HepG2 (cell line): Measurements from ENCODE around the gene ABHD12. TPM values are rescaled to one million over a fixed set of nuclear protein-coding genes. Genes with fewer than 3 reads are reported as not detected.

Experiments used
- ATAC-seq: fragments of 200-7000 bp; cut with Tn5 transposase; 3 replicates; pipeline ENCODE4 v1.9.1; 2020; ENCODE audit warnings: mild to moderate bottlenecking, moderate library complexity
- BruUV-seq: library from RNA; stranded (reverse); fragments of 400-500 nt; replicated peaks from 2 replicates; lab custom pipeline; 2021; lab: Mats Ljungman, UMichigan
- CTCF ChIA-PET: fragments of 300-600 bp; formaldehyde crosslinking; extraction: SDS; loops from one replicate; lab custom pipeline; 2021; ENCODE audit warnings: low total read pairs, inconsistent platforms, low intra/inter-chr PET ratio; lab: Yijun Ruan, JAX
- POLR2A ChIA-PET: fragments of 350-600 bp; sonication (Branson Sonifier 250); formaldehyde crosslinking; loops from one replicate; lab custom pipeline; 2020; ENCODE audit warnings: antibody characterized with exemption, inconsistent platforms; lab: Yijun Ruan, JAX
- DNase-seq: peaks from one replicate; pipeline ENCODE4 v3.0.0-alpha.2; 2015; ENCODE audit warnings: low spot score
- FAIRE-seq: peaks from 3 replicates; lab custom pipeline; 2011; peaks lifted over from hg19 to GRCh38; lab: Jason Lieb, UNC
- H2AFZ ChIP-seq: one replicate; pipeline ENCODE4 v1.6.1; 2011; ENCODE audit warnings: low read length, inconsistent platforms
- H3K27ac ChIP-seq: fragments of 300-600 bp; 3 replicates; pipeline ENCODE4 v1.8.0; 2011; ENCODE audit warnings: mixed run types, mild to moderate bottlenecking, mixed read lengths, low read length, inconsistent platforms; ENCODE audit not compliant: insufficient read depth; ENCODE audit errors: extremely low read length
- H3K27me3 ChIP-seq, 2 experiments: fragments of 200-600 bp in 1 of 2; 2 replicates in 1 of 2; 3 replicates in 1 of 2; pipeline versions ENCODE4 v1.6.0 to v1.8.0; 2011; ENCODE audit warnings: low read length in 2 of 2, mild to moderate bottlenecking in 2 of 2, moderate library complexity in 2 of 2, inconsistent platforms in 1 of 2; ENCODE audit not compliant: insufficient read depth in 2 of 2, control insufficient read depth in 1 of 2
- H3K36me3 ChIP-seq, 2 experiments: fragments of 200-600 bp in 1 of 2; replicated peaks in 1 of 2; 2 replicates in 1 of 2; 3 replicates in 1 of 2; pipeline versions ENCODE4 v1.5.1 to v1.8.0; 2011; ENCODE audit warnings: low read length in 2 of 2, inconsistent platforms in 1 of 2; ENCODE audit not compliant: insufficient read depth in 2 of 2, control insufficient read depth in 1 of 2
- H3K4me1 ChIP-seq: 2 replicates; pipeline ENCODE4 v1.5.1; 2012; ENCODE audit warnings: low read length, inconsistent platforms; ENCODE audit not compliant: insufficient read depth
- H3K4me2 ChIP-seq: 2 replicates; pipeline ENCODE4 v1.6.0; 2011; ENCODE audit warnings: low read depth, low read length, inconsistent platforms
- H3K4me3 ChIP-seq, 3 experiments: fragments of 200-600 bp in 1 of 3; sonication (generic), shearing (Covaris generic) in 1 of 3; replicated peaks in 1 of 3; 2 replicates each; pipeline ENCODE4 v1.5.1; 2011 to 2016; ENCODE audit warnings: low read length in 3 of 3, inconsistent platforms in 2 of 3, low read depth in 2 of 3, mild to moderate bottlenecking in 2 of 3, control low read depth in 1 of 3, mixed read lengths in 1 of 3; ENCODE audit not compliant: insufficient read depth in 1 of 3
- H3K79me2 ChIP-seq: one replicate; pipeline ENCODE4 v1.6.1; 2011; ENCODE audit warnings: low read length, inconsistent platforms; ENCODE audit not compliant: insufficient read depth
- H3K9ac ChIP-seq: 2 replicates; pipeline ENCODE4 v1.6.0; 2011; ENCODE audit warnings: mild to moderate bottlenecking, low read depth, low read length, inconsistent platforms; ENCODE audit not compliant: insufficient read depth
- H3K9me3 ChIP-seq: 2 replicates; pipeline ENCODE4 v1.5.1; 2012; ENCODE audit warnings: mild to moderate bottlenecking, low read length
- H4K20me1 ChIP-seq: 2 replicates; pipeline ENCODE4 v1.6.0; 2011; ENCODE audit warnings: inconsistent platforms, mild to moderate bottlenecking, low read length, moderate library complexity; ENCODE audit not compliant: insufficient read depth
- HNRNPK ChIP-seq: fragments of 200-400 bp; formaldehyde crosslinking; IDR thresholded peaks from 2 replicates; pipeline ENCODE4 v1.6.1; 2018; ENCODE audit warnings: low read length, low read depth, moderate library complexity, mild to moderate bottlenecking; ENCODE audit not compliant: poor library complexity, severe bottlenecking
- HOXD1 ChIP-seq: sonication (generic); formaldehyde crosslinking; IDR thresholded peaks from 2 replicates; pipeline ENCODE4 v1.5.0; 2020; ENCODE audit warnings: missing genetic modification reagents
- KLF9 ChIP-seq: IDR thresholded peaks from 2 replicates; pipeline ENCODE4 v1.6.1; 2016; ENCODE audit warnings: low read depth
- LCORL ChIP-seq, 2 experiments: fragments of 450-650 bp in 1 of 2; sonication (generic) in 1 of 2; formaldehyde crosslinking in 1 of 2; IDR thresholded peaks; 2 replicates each; pipeline versions ENCODE4 v1.5.0 to v1.6.1; 2017 to 2020; ENCODE audit warnings: antibody characterized with exemption in 1 of 2, missing genetic modification reagents in 1 of 2
- PPARG ChIP-seq: conservative IDR thresholded peaks from 2 replicates; pipeline ENCODE4 v1.6.1; 2016; ENCODE audit warnings: missing biosample characterization, missing genetic modification reagents
- TBL1XR1 ChIP-seq: fragments of 150-350 bp; IDR thresholded peaks from 2 replicates; pipeline ENCODE4 v1.6.1; 2014; ENCODE audit warnings: borderline replicate concordance, low read length; ENCODE audit not compliant: partially characterized antibody
- ZBTB37 ChIP-seq: sonication (generic); formaldehyde crosslinking; IDR thresholded peaks from 2 replicates; pipeline ENCODE4 v1.4.0; 2020; ENCODE audit warnings: mild to moderate bottlenecking, missing genetic modification reagents
- ZGPAT ChIP-seq: IDR thresholded peaks from 2 replicates; pipeline ENCODE4 v1.6.1; 2016; ENCODE audit warnings: mild to moderate bottlenecking
- ZNF572 ChIP-seq: sonication (generic); formaldehyde crosslinking; IDR thresholded peaks from 2 replicates; pipeline ENCODE4 v1.5.1; 2020; ENCODE audit warnings: mild to moderate bottlenecking, missing genetic modification reagents
- ZNF747 ChIP-seq: sonication (generic); formaldehyde crosslinking; IDR thresholded peaks from 2 replicates; pipeline ENCODE4 v1.8.1; 2023; ENCODE audit warnings: missing genetic modification reagents, mild to moderate bottlenecking, borderline replicate concordance
- ZNF766 ChIP-seq: sonication (generic); formaldehyde crosslinking; IDR thresholded peaks from 2 replicates; pipeline ENCODE4 v1.5.0; 2020; ENCODE audit warnings: missing genetic modification reagents, borderline replicate concordance
- ZNF788 ChIP-seq: sonication (generic); formaldehyde crosslinking; IDR thresholded peaks from 2 replicates; pipeline ENCODE4 v1.5.0; 2020; ENCODE audit warnings: mild to moderate bottlenecking, missing genetic modification reagents, borderline replicate concordance
- WGBS: methylation state at CpG from one replicate; pipeline ENCODE4 v1.1.6; 2017; ENCODE audit warnings: low lambda C conversion rate; 5-methylcytosine and 5-hydroxymethylcytosine counted together
- in situ Hi-C: cut with HindIII; loops from 2 replicates; pipeline ENCODE4 v1.10.0; 2017; ENCODE audit warnings: low pct_unique_long_range_greater_than_20kb; ENCODE audit not compliant: extremely low pct_ligation_motif_present
- intact Hi-C: fragments of 100-400 bp; cut with micrococcal nuclease; formaldehyde crosslinking; loops from one replicate; pipeline ENCODE4 v1.10.0; 2022; ENCODE audit not compliant: unreplicated experiment
- polyA plus RNA-seq, 8 experiments: library from polyadenylated mRNA; depleted of rRNA in 3 of 8; stranded (reverse) in 7 of 8; unstranded in 1 of 8; fragments of >200 nt; fragmentation: Illumina TruSeq in 4 of 8; extraction: Trizol in 4 of 8; gene quantifications; 2 replicates each; pipeline versions ENCODE4 v1.2.1 to v1.2.3, GENCODE V29; 2011 to 2016; ENCODE audit warnings: low read depth in 4 of 8, missing spikeins in 1 of 8, mixed read lengths in 1 of 8; ENCODE audit not compliant: insufficient read depth in 1 of 8
- total RNA-seq, 5 experiments: library from RNA; depleted of rRNA; stranded (reverse); fragments of >200 nt; fragmentation: Illumina TruSeq; extraction: Trizol; gene quantifications; 2 replicates each; pipeline ENCODE4 v1.2.3, GENCODE V29; 2016; ENCODE audit warnings: low read depth in 1 of 5
- TF ChIP-seq, protein P1 (sequence below): sonication (generic); formaldehyde crosslinking; conservative IDR thresholded peaks from 2 replicates; pipeline ENCODE4 v1.8.1; 2023; ENCODE audit warnings: missing genetic modification reagents
- TF ChIP-seq, protein P2 (sequence below): sonication (generic); formaldehyde crosslinking; IDR thresholded peaks from 2 replicates; pipeline ENCODE4 v1.4.0; 2020; ENCODE audit warnings: missing genetic modification reagents

Gene ABHD12
- total and polyA plus RNA-seq, 2 of the 13 experiments (the other 11 are each of a cell fraction or from before 2014, with no cell fraction given): 23.5 to 72.1 TPM

DNA sequence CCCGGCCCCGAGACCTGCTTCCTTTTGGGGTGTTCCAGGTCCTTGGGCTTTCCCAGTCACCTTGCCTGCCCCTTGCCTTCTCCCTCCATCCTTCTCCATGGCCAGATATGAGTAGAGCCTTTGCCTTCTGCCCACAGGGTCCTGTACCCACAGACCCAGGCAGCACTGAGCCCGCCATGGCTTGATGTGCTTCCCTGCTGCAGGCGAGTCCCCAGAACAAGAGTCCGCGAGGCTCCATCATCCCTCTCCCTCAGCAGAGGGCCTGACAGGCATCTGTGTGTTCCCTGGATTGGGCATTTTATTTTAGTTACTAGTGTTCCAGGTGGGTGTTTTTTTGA lies 120.8 kb downstream of the ABHD12 start:
- no TSS peak for BruUV-seq
- Histone ChIP-seq H3K9me3 (no peaks in the 10 kb centered on the region), H3K27me3 (no peaks in the 10 kb centered on the region), H3K27ac (no peak overlapping the region), H2AFZ (no peak overlapping the region), H3K36me3 (peaks cover 44 to 60% of the 10 kb centered on the region in 2 experiments), H3K4me3 (no peak overlapping the region), H3K4me2 (no peak overlapping the region), H3K79me2 (no peaks in the 10 kb centered on the region), H4K20me1 (no peaks in the 10 kb centered on the region), H3K9ac (no peak overlapping the region), H3K4me1 (no peaks in the 10 kb centered on the region)
- DNase-seq (no peak), ATAC-seq (no peak), FAIRE-seq (no peak)
- CTCF ChIA-PET: no interaction called here
- intact Hi-C loops (no loop called here), in situ Hi-C loops (no loop called here)
- WGBS: 97% methylated on average over 6 of the region's 6 CpGs
- POLR2A ChIA-PET: no interaction called here
- TF ChIP-seq LCORL (IDR thresholded peaks at IDR 0.05) (no peak), LCORL (CRISPR knock-in tag; IDR thresholded peaks at IDR 0.05) (no peak), PPARG (CRISPR knock-in tag) (no peak), ZNF572 (CRISPR knock-in tag) (no peak), ZNF747 (CRISPR knock-in tag) (no peak), HOXD1 (CRISPR knock-in tag) (no peak), ZNF766 (CRISPR knock-in tag) (no peak), HNRNPK (no peak), TBL1XR1 (no peak), ZGPAT (CRISPR knock-in tag) (no peak), KLF9 (CRISPR knock-in tag) (no peak), ZBTB37 (CRISPR knock-in tag) (no peak), ZNF788 (CRISPR knock-in tag) (no peak)
- TF ChIP-seq, protein P1, sequence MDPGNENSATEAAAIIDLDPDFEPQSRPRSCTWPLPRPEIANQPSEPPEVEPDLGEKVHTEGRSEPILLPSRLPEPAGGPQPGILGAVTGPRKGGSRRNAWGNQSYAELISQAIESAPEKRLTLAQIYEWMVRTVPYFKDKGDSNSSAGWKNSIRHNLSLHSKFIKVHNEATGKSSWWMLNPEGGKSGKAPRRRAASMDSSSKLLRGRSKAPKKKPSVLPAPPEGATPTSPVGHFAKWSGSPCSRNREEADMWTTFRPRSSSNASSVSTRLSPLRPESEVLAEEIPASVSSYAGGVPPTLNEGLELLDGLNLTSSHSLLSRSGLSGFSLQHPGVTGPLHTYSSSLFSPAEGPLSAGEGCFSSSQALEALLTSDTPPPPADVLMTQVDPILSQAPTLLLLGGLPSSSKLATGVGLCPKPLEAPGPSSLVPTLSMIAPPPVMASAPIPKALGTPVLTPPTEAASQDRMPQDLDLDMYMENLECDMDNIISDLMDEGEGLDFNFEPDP (CRISPR knock-in tag): no peak
- TF ChIP-seq, protein P2, sequence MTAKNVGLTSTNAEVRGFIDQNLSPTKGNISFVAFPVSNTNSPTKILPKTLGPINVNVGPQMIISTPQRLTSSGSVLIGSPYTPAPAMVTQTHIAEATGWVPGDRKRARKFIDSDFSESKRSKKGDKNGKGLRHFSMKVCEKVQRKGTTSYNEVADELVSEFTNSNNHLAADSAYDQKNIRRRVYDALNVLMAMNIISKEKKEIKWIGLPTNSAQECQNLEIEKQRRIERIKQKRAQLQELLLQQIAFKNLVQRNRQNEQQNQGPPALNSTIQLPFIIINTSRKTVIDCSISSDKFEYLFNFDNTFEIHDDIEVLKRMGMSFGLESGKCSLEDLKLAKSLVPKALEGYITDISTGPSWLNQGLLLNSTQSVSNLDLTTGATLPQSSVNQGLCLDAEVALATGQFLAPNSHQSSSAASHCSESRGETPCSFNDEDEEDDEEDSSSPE (CRISPR knock-in tag): no peak
